HepG2 (cell line): ENCODE results near the gene GOLGA7B. TPM values are rescaled to one million over a fixed set of nuclear protein-coding genes. Genes with fewer than 3 reads are reported as not detected.

ENCODE experiments used
- ATAC-seq: fragments of 200-7000 bp; cut with Tn5 transposase; 3 replicates; pipeline ENCODE4 v1.9.1; 2020; ENCODE audit warnings: mild to moderate bottlenecking, moderate library complexity
- BruUV-seq: library from RNA; stranded (reverse); fragments of 400-500 nt; replicated peaks from 2 replicates; lab custom pipeline; 2021; lab: Mats Ljungman, UMichigan
- CTCF ChIA-PET: fragments of 300-600 bp; formaldehyde crosslinking; extraction: SDS; loops from one replicate; lab custom pipeline; 2021; ENCODE audit warnings: low total read pairs, inconsistent platforms, low intra/inter-chr PET ratio; lab: Yijun Ruan, JAX
- POLR2A ChIA-PET: fragments of 350-600 bp; sonication (Branson Sonifier 250); formaldehyde crosslinking; loops from one replicate; lab custom pipeline; 2020; ENCODE audit warnings: antibody characterized with exemption, inconsistent platforms; lab: Yijun Ruan, JAX
- DNase-seq: peaks from one replicate; pipeline ENCODE4 v3.0.0-alpha.2; 2015; ENCODE audit warnings: low spot score
- FAIRE-seq: peaks from 3 replicates; lab custom pipeline; 2011; peaks lifted over from hg19 to GRCh38; lab: Jason Lieb, UNC
- H2AFZ ChIP-seq: one replicate; pipeline ENCODE4 v1.6.1; 2011; ENCODE audit warnings: low read length, inconsistent platforms
- H3K27ac ChIP-seq: fragments of 300-600 bp; 3 replicates; pipeline ENCODE4 v1.8.0; 2011; ENCODE audit warnings: mixed run types, mild to moderate bottlenecking, mixed read lengths, low read length, inconsistent platforms; ENCODE audit not compliant: insufficient read depth; ENCODE audit errors: extremely low read length
- H3K27me3 ChIP-seq, 2 experiments: fragments of 200-600 bp in 1 of 2; 2 replicates in 1 of 2; 3 replicates in 1 of 2; pipeline versions ENCODE4 v1.6.0 to v1.8.0; 2011; ENCODE audit warnings: low read length in 2 of 2, mild to moderate bottlenecking in 2 of 2, moderate library complexity in 2 of 2, inconsistent platforms in 1 of 2; ENCODE audit not compliant: insufficient read depth in 2 of 2, control insufficient read depth in 1 of 2
- H3K36me3 ChIP-seq, 2 experiments: fragments of 200-600 bp in 1 of 2; replicated peaks in 1 of 2; 2 replicates in 1 of 2; 3 replicates in 1 of 2; pipeline versions ENCODE4 v1.5.1 to v1.8.0; 2011; ENCODE audit warnings: low read length in 2 of 2, inconsistent platforms in 1 of 2; ENCODE audit not compliant: insufficient read depth in 2 of 2, control insufficient read depth in 1 of 2
- H3K4me1 ChIP-seq: 2 replicates; pipeline ENCODE4 v1.5.1; 2012; ENCODE audit warnings: low read length, inconsistent platforms; ENCODE audit not compliant: insufficient read depth
- H3K4me2 ChIP-seq: 2 replicates; pipeline ENCODE4 v1.6.0; 2011; ENCODE audit warnings: low read depth, low read length, inconsistent platforms
- H3K4me3 ChIP-seq, 3 experiments: fragments of 200-600 bp in 1 of 3; sonication (generic), shearing (Covaris generic) in 1 of 3; replicated peaks in 1 of 3; 2 replicates each; pipeline ENCODE4 v1.5.1; 2011 to 2016; ENCODE audit warnings: low read length in 3 of 3, inconsistent platforms in 2 of 3, low read depth in 2 of 3, mild to moderate bottlenecking in 2 of 3, control low read depth in 1 of 3, mixed read lengths in 1 of 3; ENCODE audit not compliant: insufficient read depth in 1 of 3
- H3K79me2 ChIP-seq: one replicate; pipeline ENCODE4 v1.6.1; 2011; ENCODE audit warnings: low read length, inconsistent platforms; ENCODE audit not compliant: insufficient read depth
- H3K9ac ChIP-seq: 2 replicates; pipeline ENCODE4 v1.6.0; 2011; ENCODE audit warnings: mild to moderate bottlenecking, low read depth, low read length, inconsistent platforms; ENCODE audit not compliant: insufficient read depth
- H3K9me3 ChIP-seq: 2 replicates; pipeline ENCODE4 v1.5.1; 2012; ENCODE audit warnings: mild to moderate bottlenecking, low read length
- H4K20me1 ChIP-seq: 2 replicates; pipeline ENCODE4 v1.6.0; 2011; ENCODE audit warnings: inconsistent platforms, mild to moderate bottlenecking, low read length, moderate library complexity; ENCODE audit not compliant: insufficient read depth
- ARID4A ChIP-seq: sonication (generic); formaldehyde crosslinking; IDR thresholded peaks from 2 replicates; pipeline ENCODE4 v1.5.0; 2020; ENCODE audit warnings: mild to moderate bottlenecking, missing genetic modification reagents, borderline replicate concordance
- ARNT ChIP-seq: fragments of 450-650 bp; IDR thresholded peaks from 2 replicates; pipeline ENCODE4 v1.6.1; 2017
- EHMT2 ChIP-seq: fragments of 200-600 bp; sonication (generic); IDR thresholded peaks from 2 replicates; pipeline ENCODE4 v1.7.0; 2017; ENCODE audit warnings: antibody characterized with exemption, low read depth, low read length, borderline replicate concordance
- ELK4 ChIP-seq: sonication (generic); formaldehyde crosslinking; IDR thresholded peaks from 2 replicates; pipeline ENCODE4 v1.9.0; 2021; ENCODE audit warnings: missing genetic modification reagents, borderline replicate concordance
- FOXO4 ChIP-seq: sonication (generic); formaldehyde crosslinking; conservative IDR thresholded peaks from 2 replicates; pipeline ENCODE4 v1.8.1; 2023; ENCODE audit warnings: missing genetic modification reagents
- FOXP1 ChIP-seq, 2 experiments: fragments of 450-650 bp in 1 of 2; IDR thresholded peaks; 2 replicates each; pipeline ENCODE4 v1.6.1; 2017 to 2018; ENCODE audit warnings: antibody characterized with exemption in 1 of 2
- KLF6 ChIP-seq: IDR thresholded peaks from 2 replicates; pipeline ENCODE4 v1.8.0; 2016; ENCODE audit warnings: missing biosample characterization, missing genetic modification reagents
- MED13 ChIP-seq: sonication (generic); formaldehyde crosslinking; IDR thresholded peaks from 2 replicates; pipeline ENCODE4 v1.5.0; 2020; ENCODE audit warnings: missing genetic modification reagents
- RARG ChIP-seq: sonication (generic); formaldehyde crosslinking; IDR thresholded peaks from 2 replicates; pipeline ENCODE4 v1.4.0; 2020; ENCODE audit warnings: low read depth, mild to moderate bottlenecking, missing genetic modification reagents
- SKI ChIP-seq: fragments of 450-650 bp; IDR thresholded peaks from one replicate; pipeline ENCODE4 v1.6.1; 2018; ENCODE audit warnings: mild to moderate bottlenecking; ENCODE audit not compliant: partially characterized antibody
- SSRP1 ChIP-seq: IDR thresholded peaks from 2 replicates; pipeline ENCODE4 v1.6.1; 2016; ENCODE audit warnings: control low read depth
- ZBTB43 ChIP-seq: sonication (generic); formaldehyde crosslinking; conservative IDR thresholded peaks from 2 replicates; pipeline ENCODE4 v1.4.0; 2020; ENCODE audit warnings: missing genetic modification reagents
- ZNF264 ChIP-seq: sonication (generic); formaldehyde crosslinking; IDR thresholded peaks from 2 replicates; pipeline ENCODE4 v1.4.0; 2020; ENCODE audit warnings: missing genetic modification reagents
- ZNF30 ChIP-seq: sonication (generic); formaldehyde crosslinking; IDR thresholded peaks from 2 replicates; pipeline ENCODE4 v1.5.0; 2020; ENCODE audit warnings: mild to moderate bottlenecking, missing genetic modification reagents
- ZNF496 ChIP-seq: sonication (generic); formaldehyde crosslinking; IDR thresholded peaks from 2 replicates; pipeline ENCODE4 v1.8.1; 2023; ENCODE audit warnings: mild to moderate bottlenecking, moderate library complexity, missing genetic modification reagents; ENCODE audit not compliant: insufficient replicate concordance
- ZNF737 ChIP-seq: sonication (generic); formaldehyde crosslinking; IDR thresholded peaks from 2 replicates; pipeline ENCODE4 v1.5.0; 2020; ENCODE audit warnings: missing genetic modification reagents, mild to moderate bottlenecking, borderline replicate concordance
- WGBS: methylation state at CpG from one replicate; pipeline ENCODE4 v1.1.6; 2017; ENCODE audit warnings: low lambda C conversion rate; 5-methylcytosine and 5-hydroxymethylcytosine counted together
- in situ Hi-C: cut with HindIII; loops from 2 replicates; pipeline ENCODE4 v1.10.0; 2017; ENCODE audit warnings: low pct_unique_long_range_greater_than_20kb; ENCODE audit not compliant: extremely low pct_ligation_motif_present
- intact Hi-C: fragments of 100-400 bp; cut with micrococcal nuclease; formaldehyde crosslinking; loops from one replicate; pipeline ENCODE4 v1.10.0; 2022; ENCODE audit not compliant: unreplicated experiment
- polyA plus RNA-seq, 8 experiments: library from polyadenylated mRNA; depleted of rRNA in 3 of 8; stranded (reverse) in 7 of 8; unstranded in 1 of 8; fragments of >200 nt; fragmentation: Illumina TruSeq in 4 of 8; extraction: Trizol in 4 of 8; gene quantifications; 2 replicates each; pipeline versions ENCODE4 v1.2.1 to v1.2.3, GENCODE V29; 2011 to 2016; ENCODE audit warnings: low read depth in 4 of 8, missing spikeins in 1 of 8, mixed read lengths in 1 of 8; ENCODE audit not compliant: insufficient read depth in 1 of 8
- total RNA-seq, 5 experiments: library from RNA; depleted of rRNA; stranded (reverse); fragments of >200 nt; fragmentation: Illumina TruSeq; extraction: Trizol; gene quantifications; 2 replicates each; pipeline ENCODE4 v1.2.3, GENCODE V29; 2016; ENCODE audit warnings: low read depth in 1 of 5

The GOLGA7B gene
- total and polyA plus RNA-seq, 2 of the 13 experiments (the other 11 are each of a cell fraction or from before 2014, with no cell fraction given): not detected

GRCh38 chr10:97827702-97828291, 21.8 kb upstream of the GOLGA7B start (continued):
- TF ChIP-seq ZNF737 (CRISPR knock-in tag) (no peak), KLF6 (CRISPR knock-in tag) (no peak), EHMT2 (no peak)

- Histone ChIP-seq H3K27ac (no peak overlapping the region), H3K9me3 (no peaks in the 10 kb centered on the region), H4K20me1 (no peaks in the 10 kb centered on the region), H2AFZ (no peak overlapping the region), H3K27me3 (peaks cover 1 to 24% of the 10 kb centered on the region in 2 experiments; a peak in 4 of 5 replicates), H3K4me2 (no peak overlapping the region), H3K4me3 (no peak overlapping the region), H3K9ac (no peak overlapping the region), H3K36me3 (no peaks in the 10 kb centered on the region), H3K79me2 (no peaks in the 10 kb centered on the region), H3K4me1 (no peaks in the 10 kb centered on the region)
- CTCF ChIA-PET: no interaction called here
- BruUV-seq: no TSS peak
- DNase-seq: no peak
- FAIRE-seq: no peak
- 20% methylated on average over 1 of the region's 2 CpGs for WGBS
- in situ Hi-C loops (no loop called here), intact Hi-C loops (no loop called here)
- no peak for ATAC-seq
- POLR2A ChIA-PET: no interaction called here
- TF ChIP-seq ARNT: no peak
- no peak for TF ChIP-seq ZNF264 (CRISPR knock-in tag)
- TF ChIP-seq FOXP1 (IDR thresholded peaks at IDR 0.05): no peak
- TF ChIP-seq FOXP1 (CRISPR knock-in tag; IDR thresholded peaks at IDR 0.05): no peak
- no peak for TF ChIP-seq ZNF30 (CRISPR knock-in tag)
- no peak for TF ChIP-seq ZBTB43 (CRISPR knock-in tag)
- no peak for TF ChIP-seq MED13
- TF ChIP-seq RARG: no peak
- no peak for TF ChIP-seq SKI
- TF ChIP-seq ELK4: no peak
- no peak for TF ChIP-seq ARID4A (CRISPR knock-in tag)
- no peak for TF ChIP-seq SSRP1 (CRISPR knock-in tag)
- TF ChIP-seq ZNF496 (CRISPR knock-in tag): no peak
- no peak for TF ChIP-seq FOXO4 (CRISPR knock-in tag)
These were observed 20.9 kb upstream of the GOLGA7B start for GRCh38 chr10:97828721-97829120.
